ENCODE measurements around the gene CBLB.
A peak's percentile ranks its signal among the peaks of the same experiment; 100 is the strongest.
"Not testable (repeated sequence)": the region's sequence is repeated elsewhere in the genome, so short reads cannot be mapped to it uniquely, and the experiment has no call there.

CBLB gene

GRCh38 chr3:105829229-105829628, 39.6 kb downstream of the CBLB start:
- Mint-ChIP-seq H3K9me3 (no peaks in the 10 kb centered on the region), H3K27ac (no peak overlapping the region), H3K4me1 (peaks cover 37% of the 10 kb centered on the region), H3K36me3 (peaks cover 24% of the 10 kb centered on the region), H3K4me3 (peak overlapping the region; percentile 7), H3K27me3 (no peaks in the 10 kb centered on the region)
- ATAC-seq (ENCODE audit: low read depth) = no peak
- DNase-seq (ENCODE audit: low spot score in 2 of 2) = no peak

DNA sequence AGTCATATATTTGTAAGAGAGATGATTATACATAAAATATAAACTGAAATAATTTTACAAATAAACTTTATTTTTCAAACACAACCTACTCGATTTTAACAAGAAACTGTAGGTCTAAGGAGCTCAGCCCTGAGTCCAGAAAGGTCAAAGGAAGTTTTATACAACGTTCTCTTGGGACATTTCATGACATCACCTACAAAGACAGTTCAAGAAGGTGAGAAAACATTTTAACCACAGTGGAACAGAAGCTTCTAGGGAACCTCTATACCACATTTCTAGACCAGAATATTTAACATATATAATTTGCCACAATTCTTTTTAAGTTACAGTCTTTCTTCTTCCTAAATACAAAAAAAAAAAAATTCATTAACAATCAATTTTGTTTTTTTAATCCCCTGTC, 40.1 kb downstream of the CBLB start:
- DNase-seq (ENCODE audit: low spot score in 2 of 2) (no peak), ATAC-seq (ENCODE audit: low read depth) (peak; percentile 14)
- Mint-ChIP-seq H3K27me3 (no peaks in the 10 kb centered on the region), H3K4me1 (peaks cover 40% of the 10 kb centered on the region), H3K27ac (no peak overlapping the region), H3K9me3 (no peaks in the 10 kb centered on the region), H3K36me3 (peaks cover 25% of the 10 kb centered on the region), H3K4me3 (no peak overlapping the region)

- H3K27me3 Mint-ChIP-seq = no peaks in the 10 kb centered on the region
- DNase-seq (ENCODE audit: low spot score in 2 of 2) (no peak), ATAC-seq (ENCODE audit: low read depth) (no peak)
- no peaks in the 10 kb centered on the region for H3K9me3 Mint-ChIP-seq
- no peak overlapping the region for H3K27ac Mint-ChIP-seq
- peaks cover 26% of the 10 kb centered on the region for H3K36me3 Mint-ChIP-seq
- H3K4me1 Mint-ChIP-seq = peaks cover 45% of the 10 kb centered on the region
- H3K4me3 Mint-ChIP-seq = no peak overlapping the region
These were observed 40.9 kb downstream of the CBLB start for GRCh38 chr3:105827959-105828358.

DNA sequence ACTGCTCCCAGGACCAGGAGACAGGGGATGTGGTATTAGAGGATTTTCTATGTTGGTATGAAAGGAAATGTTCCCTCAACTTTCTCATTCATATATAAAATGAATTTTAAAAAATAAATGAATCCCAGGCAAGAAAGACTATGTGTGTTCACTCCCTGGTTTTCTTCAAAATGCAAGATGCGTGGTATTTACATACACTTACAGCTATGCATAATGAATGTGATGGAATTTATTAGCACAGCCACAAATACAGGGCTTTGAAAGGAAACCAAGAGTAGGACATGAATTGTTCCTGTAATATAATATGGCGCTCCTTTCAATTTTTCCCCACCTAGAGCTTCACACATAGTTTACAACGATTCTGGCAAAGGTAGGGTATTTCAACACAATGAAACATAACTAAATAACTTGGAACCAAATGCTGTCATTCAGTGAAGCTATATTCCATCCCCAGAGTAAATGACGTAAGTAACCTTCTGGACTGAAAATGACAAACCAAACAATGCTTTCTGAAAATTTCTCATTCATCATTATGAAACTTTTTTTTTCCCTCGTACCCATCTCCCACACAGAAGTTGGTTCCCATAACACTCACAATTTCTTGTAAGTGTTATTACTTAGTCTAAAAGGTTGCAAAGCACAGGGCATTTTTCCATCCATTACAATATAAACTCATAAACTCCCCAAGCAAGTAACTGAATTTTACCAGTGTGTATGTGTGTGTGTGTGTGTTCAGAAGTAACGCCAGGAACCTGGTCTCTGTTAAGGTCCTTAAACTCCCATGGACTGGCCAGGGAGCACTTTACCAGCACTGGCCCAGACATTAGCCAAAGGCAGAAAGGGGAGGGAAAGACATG, 41.8 kb downstream of the CBLB start:
- Mint-ChIP-seq H3K27ac (peak overlapping the region; percentile 29), H3K9me3 (no peaks in the 10 kb centered on the region), H3K4me3 (no peak overlapping the region), H3K4me1 (peaks cover 46% of the 10 kb centered on the region), H3K36me3 (peaks cover 27% of the 10 kb centered on the region), H3K27me3 (no peaks in the 10 kb centered on the region)
- DNase-seq (ENCODE audit: low spot score in 2 of 2) (no peak), ATAC-seq (ENCODE audit: low read depth) (no peak)

DNA sequence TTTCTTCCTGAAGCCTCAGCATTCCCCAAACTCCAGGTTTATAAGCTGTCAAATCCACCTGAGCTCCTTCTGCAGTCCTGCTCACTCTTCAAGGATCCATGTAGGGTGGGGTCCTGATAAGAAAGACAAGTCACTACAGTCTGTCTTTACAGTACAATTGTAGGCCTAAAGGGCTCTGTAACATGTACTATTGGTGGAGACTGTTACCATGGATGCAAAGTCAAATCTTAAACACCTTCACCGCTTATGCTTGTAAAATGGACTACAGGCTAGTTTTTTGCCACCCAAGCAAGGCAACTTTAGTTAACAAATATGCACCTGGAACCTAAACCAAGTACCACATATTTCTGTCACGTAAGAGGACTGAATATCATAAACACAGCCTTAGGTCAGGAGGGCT, 44.7 kb downstream of the CBLB start:
- DNase-seq (ENCODE audit: low spot score in 2 of 2) (no peak), ATAC-seq (ENCODE audit: low read depth) (no peak)
- Mint-ChIP-seq H3K27me3 (no peaks in the 10 kb centered on the region), H3K27ac (peak overlapping the region; percentile 72), H3K4me3 (no peak overlapping the region), H3K9me3 (no peaks in the 10 kb centered on the region), H3K4me1 (peaks cover 36% of the 10 kb centered on the region), H3K36me3 (peaks cover 35% of the 10 kb centered on the region)

GRCh38 chr3:105823149-105823867, 45.5 kb downstream of the CBLB start:
- DNase-seq (ENCODE audit: low spot score in 2 of 2) (no peak), ATAC-seq (ENCODE audit: low read depth) (no peak)
- Mint-ChIP-seq H3K4me1 (peaks cover 36% of the 10 kb centered on the region), H3K4me3 (no peak overlapping the region), H3K27me3 (no peaks in the 10 kb centered on the region), H3K9me3 (no peaks in the 10 kb centered on the region), H3K36me3 (peaks cover 35% of the 10 kb centered on the region), H3K27ac (peak overlapping the region; percentile 72)

DNA sequence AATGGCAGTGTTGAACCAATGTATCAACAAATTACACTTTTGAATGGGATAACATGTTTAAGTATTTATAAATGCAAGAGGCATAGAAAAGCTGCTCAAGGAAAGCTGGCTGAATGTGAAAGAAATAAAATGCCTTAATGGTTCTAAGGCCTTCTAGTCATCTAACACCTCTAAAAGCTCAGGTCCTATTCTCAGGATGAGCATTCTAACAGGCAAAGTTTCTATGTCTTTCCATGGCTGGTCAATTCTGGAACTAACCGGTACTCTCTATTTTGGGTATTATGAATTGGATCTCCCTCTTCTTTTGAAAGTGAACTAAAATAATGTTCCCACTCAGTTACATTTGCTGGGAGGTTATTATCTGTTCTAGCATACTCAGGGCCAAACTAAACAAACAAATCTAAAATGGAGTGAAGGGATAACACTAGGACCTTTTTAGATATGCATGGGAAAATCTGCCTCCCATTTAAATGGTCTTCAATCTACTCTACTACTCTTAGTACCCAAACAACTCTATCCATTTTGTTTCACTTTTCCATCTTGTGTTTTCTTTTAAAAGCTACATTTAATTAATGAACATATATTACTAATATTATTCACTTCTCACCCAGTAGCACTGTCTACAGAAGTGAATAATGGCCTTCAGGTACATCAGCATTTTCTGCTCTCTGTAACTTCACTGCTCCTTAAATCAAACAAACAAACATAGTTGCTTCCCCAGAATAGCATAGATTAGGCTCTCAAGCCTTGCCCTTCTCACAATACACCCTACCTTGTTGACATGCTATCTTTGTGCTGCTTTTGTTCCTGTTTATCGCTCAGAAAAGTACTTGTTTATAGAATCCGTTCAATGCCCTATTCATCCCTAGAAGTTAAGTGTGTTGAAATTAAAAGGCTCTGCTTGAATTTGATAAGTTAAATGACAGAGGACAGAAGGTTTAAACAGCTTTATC, 46.4 kb downstream of the CBLB start:
- no peaks in the 10 kb centered on the region for H3K9me3 Mint-ChIP-seq
- DNase-seq (ENCODE audit: low spot score in 2 of 2) (no peak), ATAC-seq (ENCODE audit: low read depth) (no peak)
- no peak overlapping the region for H3K4me3 Mint-ChIP-seq
- no peaks in the 10 kb centered on the region for H3K27me3 Mint-ChIP-seq
- peak overlapping the region; percentile 72 for H3K27ac Mint-ChIP-seq
- peaks cover 32% of the 10 kb centered on the region for H3K36me3 Mint-ChIP-seq
- peaks cover 32% of the 10 kb centered on the region for H3K4me1 Mint-ChIP-seq

GRCh38 chr3:105821433-105821832, 47.4 kb downstream of the CBLB start:
- no peaks in the 10 kb centered on the region for H3K9me3 Mint-ChIP-seq
- ATAC-seq (ENCODE audit: low read depth) = no peak
- H3K4me1 Mint-ChIP-seq = peaks cover 33% of the 10 kb centered on the region
- no peaks in the 10 kb centered on the region for H3K27me3 Mint-ChIP-seq
- H3K4me3 Mint-ChIP-seq = no peak overlapping the region
- peak overlapping the region; percentile 78 for H3K27ac Mint-ChIP-seq
- DNase-seq (ENCODE audit: low spot score in 2 of 2) = no peak
- H3K36me3 Mint-ChIP-seq = peaks cover 26% of the 10 kb centered on the region

- DNase-seq (ENCODE audit: low spot score in 2 of 2) (no peak), ATAC-seq (ENCODE audit: low read depth) (no peak)
- peaks cover 2% of the 10 kb centered on the region for H3K9me3 Mint-ChIP-seq
- H3K27ac Mint-ChIP-seq = peak overlapping the region; percentile 28
- peaks cover 18% of the 10 kb centered on the region for H3K36me3 Mint-ChIP-seq
- no peaks in the 10 kb centered on the region for H3K27me3 Mint-ChIP-seq
- no peak overlapping the region for H3K4me3 Mint-ChIP-seq
- H3K4me1 Mint-ChIP-seq = peaks cover 35% of the 10 kb centered on the region
These were observed 52.0 kb downstream of the CBLB start for GRCh38 chr3:105816833-105817232.

GRCh38 chr3:105815331-105815730, 53.5 kb downstream of the CBLB start:
- Mint-ChIP-seq H3K27ac (peak overlapping the region; percentile 40), H3K36me3 (peaks cover 13% of the 10 kb centered on the region), H3K4me1 (peaks cover 32% of the 10 kb centered on the region)
- DNase-seq (ENCODE audit: low spot score in 2 of 2); H3K27me3 Mint-ChIP-seq; ATAC-seq (ENCODE audit: low read depth); H3K9me3 Mint-ChIP-seq; H3K4me3 Mint-ChIP-seq: not testable (repeated sequence)

GRCh38 chr3:105813710-105814109, 55.1 kb downstream of the CBLB start:
- Mint-ChIP-seq H3K4me1 (peaks cover 32% of the 10 kb centered on the region), H3K36me3 (peaks cover 10% of the 10 kb centered on the region)
- no peak for ATAC-seq (ENCODE audit: low read depth)

DNA sequence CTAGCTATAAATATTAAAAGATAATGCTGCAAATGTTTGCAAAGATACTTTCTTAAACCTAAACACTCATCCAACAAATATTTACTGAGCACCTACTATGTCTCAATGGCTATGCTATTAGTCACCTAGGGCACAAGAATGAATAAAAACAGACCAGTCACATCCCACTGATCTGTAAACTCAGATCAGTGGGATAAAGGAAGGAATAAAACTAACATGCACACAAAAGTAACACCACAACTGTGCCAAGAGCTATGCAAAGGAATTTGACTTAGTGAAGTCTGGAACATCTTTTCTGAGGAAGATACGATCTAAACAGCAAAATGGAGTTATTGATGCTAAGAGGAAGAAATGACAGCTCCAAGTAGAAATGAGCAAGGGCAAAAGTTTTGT, 56.6 kb downstream of the CBLB start:
- ATAC-seq (ENCODE audit: low read depth) = no peak
- peak overlapping the region; percentile 72 for H3K4me3 Mint-ChIP-seq
- peaks cover 30% of the 10 kb centered on the region for H3K4me1 Mint-ChIP-seq

More at GRCh38 chr3:105813710-105814109, 55.1 kb downstream of the CBLB start:
- Mint-ChIP-seq H3K27me3 (no peaks in the 10 kb centered on the region), H3K4me3 (no peak overlapping the region), H3K27ac (no peak overlapping the region), H3K9me3 (peaks cover 2% of the 10 kb centered on the region)
- no peak for DNase-seq (ENCODE audit: low spot score in 2 of 2)

DNA sequence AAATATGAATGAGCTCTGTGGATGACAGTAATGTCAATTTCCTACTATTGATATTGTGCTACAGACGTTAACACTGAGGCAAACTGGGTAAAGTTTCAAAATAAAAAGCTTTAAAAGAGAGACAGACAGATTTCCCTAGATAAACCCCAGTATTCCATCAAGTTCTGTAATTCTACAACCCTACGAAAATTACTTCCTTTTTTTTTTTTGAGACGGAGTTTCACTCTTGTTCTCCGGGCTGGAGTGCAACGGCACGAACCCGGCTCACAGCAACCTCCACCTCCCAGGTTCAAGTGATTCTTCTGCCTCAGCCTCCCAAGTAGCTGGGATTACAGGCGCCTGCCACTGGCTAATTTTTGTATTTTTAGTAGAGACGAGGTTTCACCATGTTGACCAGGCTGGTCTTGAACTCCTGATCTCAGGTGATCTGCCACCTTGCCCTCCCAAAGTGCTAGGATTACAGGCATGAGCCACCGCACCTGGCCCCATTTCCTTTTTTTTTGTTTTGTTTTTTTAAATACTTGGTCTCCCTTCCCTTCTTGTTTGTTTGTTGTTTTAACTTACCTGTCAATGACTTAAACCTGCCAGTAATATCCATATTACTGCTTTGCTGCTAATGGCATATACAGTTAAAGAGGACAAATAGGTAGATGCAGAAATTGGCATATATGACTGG, 57.2 kb downstream of the CBLB start:
- Mint-ChIP-seq H3K36me3 (peaks cover 10% of the 10 kb centered on the region), H3K9me3 (peaks cover 2% of the 10 kb centered on the region), H3K27ac (peak overlapping the region; percentile 67), H3K27me3 (no peaks in the 10 kb centered on the region), H3K4me1 (peaks cover 25% of the 10 kb centered on the region), H3K4me3 (peak overlapping the region; percentile 72)
- ATAC-seq (ENCODE audit: low read depth) = peak; percentile 74
- no peak for DNase-seq (ENCODE audit: low spot score in 2 of 2)

More for the DNA sequence above, 56.6 kb downstream of the CBLB start:
- Mint-ChIP-seq H3K27me3 (no peaks in the 10 kb centered on the region), H3K27ac (peak overlapping the region; percentile 67), H3K9me3 (peaks cover 2% of the 10 kb centered on the region), H3K36me3 (peaks cover 10% of the 10 kb centered on the region)
- no peak for DNase-seq (ENCODE audit: low spot score in 2 of 2)
